GM18909 (cell line): Measurements from ENCODE around the gene IZUMO2.
"Not testable (repeated sequence)": the region's sequence is repeated elsewhere in the genome, so short reads cannot be mapped to it uniquely, and the experiment has no call there.

Experiments
- ATAC-seq: cut with Tn5 transposase; IDR thresholded peaks from one replicate; pipeline ENCODE4 v1.9.1; 2021; ENCODE audit warnings: mild to moderate bottlenecking; ENCODE audit not compliant: unreplicated experiment, poor library complexity

The IZUMO2 gene

DNA sequence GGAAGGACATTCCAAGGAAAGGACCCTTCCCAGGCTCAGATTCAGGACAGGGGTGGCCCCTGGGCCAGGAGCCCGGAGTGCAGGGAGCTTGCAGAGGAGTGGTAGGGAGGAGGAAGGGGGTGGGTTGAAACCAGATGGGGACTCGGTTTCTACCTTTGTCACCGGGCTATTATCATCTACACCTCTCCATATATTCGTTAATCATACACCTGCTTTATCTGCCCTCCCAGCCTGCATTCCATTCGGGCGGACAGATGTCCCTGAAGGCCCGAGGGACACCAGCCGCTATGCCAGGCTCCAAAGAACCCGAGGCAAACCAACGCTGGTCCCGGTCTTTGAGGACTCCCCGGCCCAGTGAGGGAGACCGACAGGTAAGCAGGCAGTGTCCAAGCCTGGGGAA, 24.9 kb upstream of the IZUMO2 start:
- no peak for ATAC-seq

DNA sequence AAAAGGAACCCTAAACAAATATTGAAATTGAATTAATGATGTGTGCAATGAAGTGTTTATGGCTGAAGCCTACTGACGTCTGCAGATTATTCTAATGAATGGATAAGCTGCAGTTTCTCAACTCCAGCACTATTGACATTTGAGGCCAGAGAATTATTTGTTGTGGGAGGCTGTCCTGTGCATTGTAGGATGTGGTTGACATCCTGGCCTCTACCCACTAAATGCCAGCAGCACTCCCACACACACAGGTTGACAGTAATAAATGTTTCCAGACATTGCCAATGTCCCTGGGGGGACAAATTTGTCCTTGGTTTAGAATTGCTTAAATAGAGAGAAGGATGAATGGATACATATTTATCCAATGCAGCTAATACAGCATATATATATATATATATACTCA, 21.1 kb upstream of the IZUMO2 start:
- no peak for ATAC-seq

DNA sequence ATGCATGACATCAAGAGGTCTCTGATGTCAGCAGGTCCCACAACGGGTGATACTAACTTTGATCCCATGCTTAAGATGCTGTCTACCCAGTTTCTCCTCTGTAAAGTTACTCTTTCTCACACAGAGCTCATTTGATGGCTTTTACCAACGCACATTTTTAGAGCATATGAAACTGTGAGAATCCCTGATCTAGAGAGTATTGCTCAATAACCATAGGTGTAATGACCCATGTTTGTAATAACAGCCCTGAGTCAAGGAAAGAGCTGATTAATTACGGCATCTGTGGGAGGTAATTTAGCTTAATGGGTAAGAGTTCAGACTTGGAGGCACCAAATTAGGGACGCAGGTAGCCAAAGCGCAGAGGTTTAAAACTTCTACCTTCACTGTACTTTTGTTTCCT, 18.0 kb upstream of the IZUMO2 start:
- no peak for ATAC-seq

DNA sequence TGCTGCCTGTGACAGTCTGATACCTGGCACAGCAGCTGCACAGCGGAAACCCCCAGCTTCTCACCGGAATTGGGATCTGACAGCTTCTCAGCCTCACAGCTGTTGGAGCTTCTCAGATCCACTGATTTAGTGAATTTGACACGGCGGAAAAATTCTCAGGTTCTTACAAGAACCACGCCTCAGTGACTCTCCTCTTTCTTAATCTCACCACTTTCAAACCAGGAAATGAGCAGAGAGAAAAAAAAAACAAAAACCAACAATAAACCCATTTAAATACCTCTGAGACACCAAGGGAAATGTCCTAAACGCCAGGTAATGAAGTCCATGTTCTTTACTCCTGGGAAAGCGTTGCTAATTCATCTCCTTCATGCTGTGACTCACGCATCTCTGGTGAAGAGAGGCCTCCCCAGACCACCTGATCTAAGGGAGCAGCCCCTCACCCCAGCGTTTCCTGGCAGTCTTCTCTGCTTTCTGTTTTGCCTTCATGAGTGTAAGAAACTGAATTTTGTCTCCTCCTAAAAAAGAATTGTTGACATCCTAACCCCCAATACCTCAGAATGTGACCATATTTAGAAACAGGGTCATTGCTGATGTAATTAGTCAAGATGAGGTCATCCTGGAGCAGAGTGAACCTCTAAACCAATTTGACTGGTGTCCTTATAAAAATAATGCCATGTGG, 15.9 kb upstream of the IZUMO2 start:
- ATAC-seq: no peak

DNA sequence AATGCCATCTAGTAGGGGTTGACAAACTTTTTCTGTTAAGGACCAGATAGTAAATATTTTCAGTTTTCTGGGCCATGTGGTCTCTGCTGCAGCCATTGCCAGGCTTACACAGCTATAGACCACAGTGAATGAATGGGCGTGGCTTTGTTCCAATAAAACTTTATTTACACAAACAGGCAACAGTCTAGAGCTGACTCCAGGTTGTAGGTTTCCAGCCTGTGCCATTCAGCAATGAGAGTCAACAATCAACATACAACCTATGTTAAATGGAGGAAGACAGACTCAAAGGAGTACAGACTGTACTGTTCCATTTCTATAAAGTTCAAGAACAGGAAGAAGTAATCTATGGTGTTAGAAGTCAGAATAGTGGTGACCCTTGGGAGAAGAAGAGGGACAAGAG, 15.2 kb upstream of the IZUMO2 start:
- ATAC-seq: no peak

DNA sequence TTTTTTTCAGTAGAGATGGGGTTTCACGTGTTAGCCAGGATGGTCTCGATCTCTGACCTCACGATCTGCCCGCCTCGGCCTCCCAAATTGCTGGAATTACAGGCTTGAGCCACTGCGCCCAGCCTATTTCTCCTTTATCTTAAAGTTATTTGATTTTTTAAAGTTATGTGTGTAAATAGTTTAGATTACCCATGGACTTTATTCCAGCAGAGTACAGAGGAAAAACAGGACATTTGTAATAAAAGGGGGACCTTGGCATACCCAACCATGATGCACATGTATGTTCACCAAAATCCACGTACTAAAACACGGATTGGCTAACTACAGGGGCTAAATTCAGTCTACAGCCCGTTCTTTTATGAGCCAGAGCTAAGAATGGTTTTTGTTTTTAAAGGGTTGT, 13.7 kb upstream of the IZUMO2 start:
- ATAC-seq: no peak

DNA sequence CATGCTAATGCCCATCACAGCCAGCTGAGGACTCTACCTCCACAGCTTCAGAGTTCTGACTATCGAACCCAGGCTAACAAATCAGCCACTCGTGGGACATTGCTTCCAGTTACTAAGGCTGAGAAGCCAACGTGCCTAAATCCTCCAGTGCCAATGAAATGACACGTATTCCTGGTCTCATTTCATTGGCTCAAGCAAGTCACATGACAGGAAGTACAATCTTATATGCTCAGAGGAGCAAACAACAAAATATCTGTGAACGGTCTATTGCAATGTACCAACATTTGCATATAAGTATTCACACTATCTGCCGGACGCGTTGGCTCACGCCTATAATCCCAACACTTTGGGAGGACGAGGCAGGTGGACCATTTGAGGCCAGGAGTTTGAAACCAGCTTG, 12.8 kb upstream of the IZUMO2 start:
- no peak for ATAC-seq

DNA sequence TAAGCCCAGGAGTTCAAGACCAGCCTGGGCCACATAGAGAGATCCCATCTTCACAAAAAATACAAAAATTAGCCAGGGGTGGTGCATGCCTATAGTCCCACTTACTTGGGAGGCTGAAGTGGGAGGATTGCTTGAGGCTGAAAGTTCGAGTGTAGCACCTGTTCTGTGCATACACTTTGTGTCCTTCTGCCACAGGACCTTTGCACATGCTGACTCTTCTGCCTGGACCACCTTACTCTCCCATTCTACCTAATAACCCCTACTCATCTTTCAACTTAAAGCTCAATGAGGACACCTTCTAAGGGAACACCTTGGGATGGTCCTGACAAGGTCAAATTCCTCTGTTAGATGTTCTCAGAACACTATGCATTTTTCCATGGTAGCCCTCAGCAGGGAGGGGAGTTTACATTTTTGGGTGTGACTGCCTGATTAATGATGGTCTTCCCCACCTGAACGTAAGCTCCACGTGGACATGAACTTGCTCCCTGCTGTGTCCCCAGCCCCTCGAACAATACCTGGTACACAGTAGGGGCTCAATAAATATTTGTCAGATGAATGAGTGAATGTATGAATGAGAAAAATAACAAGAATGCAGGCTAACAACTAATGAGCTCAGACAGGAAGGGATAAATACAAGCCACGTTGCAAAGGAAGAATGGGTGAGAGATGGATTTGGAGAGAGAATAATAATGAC, 11.2 kb upstream of the IZUMO2 start:
- ATAC-seq: no peak

DNA sequence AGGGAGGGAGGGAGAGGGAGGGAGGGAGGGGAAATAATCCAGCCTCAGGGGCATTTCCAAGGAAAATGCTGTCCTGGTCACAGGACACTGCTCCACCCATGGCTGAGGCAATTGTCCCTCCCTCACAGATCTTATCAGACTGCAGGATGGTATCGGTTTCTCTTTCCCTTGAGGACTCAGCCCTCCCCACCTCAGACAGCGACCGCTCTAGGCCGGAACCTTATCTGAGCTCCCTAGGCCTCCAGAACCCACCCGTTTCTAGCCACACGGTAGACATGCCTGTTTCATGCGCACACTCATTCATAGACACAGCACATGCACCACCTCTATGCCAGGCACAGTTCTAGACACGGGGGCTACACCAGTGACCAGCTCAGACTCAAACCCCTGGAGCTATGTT, 10.0 kb upstream of the IZUMO2 start:
- ATAC-seq: no peak

DNA sequence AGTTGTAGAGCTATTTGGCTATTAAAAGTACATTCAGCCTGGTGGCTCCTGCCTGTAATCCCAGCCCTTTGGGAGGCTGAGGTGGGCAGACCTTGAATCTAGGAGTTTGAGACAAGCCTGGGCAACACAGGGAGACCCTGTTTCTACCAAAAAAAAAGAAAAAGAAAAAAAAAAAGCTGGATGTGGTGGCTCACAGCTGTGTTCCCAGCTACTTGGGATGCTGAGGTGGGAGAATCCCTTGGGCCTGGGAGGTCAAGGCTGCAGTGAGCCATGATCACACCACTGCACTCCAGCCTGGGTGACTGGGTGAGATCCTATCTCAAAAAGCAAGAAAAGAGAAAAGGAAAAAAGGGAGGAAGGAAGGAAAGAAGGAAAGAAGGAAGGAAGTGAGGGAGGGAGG, 9.6 kb upstream of the IZUMO2 start:
- ATAC-seq: no peak

DNA sequence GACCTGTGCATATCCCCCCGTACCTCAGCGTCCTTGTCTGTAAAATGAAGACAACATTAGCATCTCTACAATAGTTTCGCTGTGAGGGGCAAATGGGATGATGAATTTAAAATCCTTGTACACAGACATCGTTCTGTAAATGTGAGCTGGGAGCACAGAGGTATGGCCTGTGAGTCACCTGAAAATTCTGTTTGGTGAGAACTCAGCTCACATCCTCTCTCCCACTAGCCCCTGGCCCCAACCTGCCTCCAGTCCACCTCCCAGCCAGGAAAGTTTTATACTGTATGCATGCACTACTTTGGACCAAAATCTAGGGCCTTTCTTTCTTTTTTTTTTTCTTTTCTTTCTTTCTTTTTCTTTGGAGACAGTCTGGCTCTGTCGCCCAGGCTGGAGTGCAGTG, 8.7 kb upstream of the IZUMO2 start:
- no peak for ATAC-seq

DNA sequence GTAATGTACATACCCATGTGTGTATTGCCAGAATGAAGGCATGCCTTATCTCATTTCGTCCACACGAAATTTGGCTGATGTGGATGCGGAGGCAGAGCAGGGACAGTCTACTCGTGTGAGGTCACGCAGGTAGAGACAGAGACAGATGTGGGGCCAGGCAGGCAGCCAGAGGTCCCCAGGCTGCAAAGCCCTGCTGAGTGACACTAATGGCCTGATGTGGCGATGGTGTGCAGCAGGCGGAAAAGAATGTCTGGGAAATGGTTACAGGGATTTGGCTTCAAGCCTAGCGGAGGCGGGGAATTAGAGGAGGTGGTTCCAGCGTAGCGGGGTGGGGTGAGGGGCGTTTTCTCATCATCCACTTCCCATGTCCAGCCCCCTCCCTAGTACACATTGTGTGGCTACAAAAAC, 4.2 kb upstream of the IZUMO2 start:
- no peak for ATAC-seq

DNA sequence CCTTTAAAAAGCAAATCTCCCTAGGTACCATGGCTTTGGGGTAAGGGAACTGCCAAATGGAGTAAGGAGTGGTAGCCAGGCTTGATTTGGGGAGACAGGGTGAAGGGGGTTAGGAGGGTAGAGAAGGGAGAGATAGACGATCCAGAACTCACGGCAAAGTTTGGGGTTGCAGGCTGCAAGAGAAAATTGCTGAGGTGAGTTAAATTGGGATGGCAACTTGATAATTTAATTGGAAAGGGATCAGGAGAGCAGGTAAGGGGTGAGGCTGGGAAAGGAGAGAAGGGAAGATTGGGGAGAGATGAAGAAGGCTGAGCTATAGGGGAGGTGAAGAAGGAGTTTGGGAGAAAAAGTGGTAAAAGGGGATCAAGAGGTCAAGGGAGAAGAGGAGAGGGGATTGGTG, 4.0 kb downstream of the IZUMO2 start:
- no peak for ATAC-seq

DNA sequence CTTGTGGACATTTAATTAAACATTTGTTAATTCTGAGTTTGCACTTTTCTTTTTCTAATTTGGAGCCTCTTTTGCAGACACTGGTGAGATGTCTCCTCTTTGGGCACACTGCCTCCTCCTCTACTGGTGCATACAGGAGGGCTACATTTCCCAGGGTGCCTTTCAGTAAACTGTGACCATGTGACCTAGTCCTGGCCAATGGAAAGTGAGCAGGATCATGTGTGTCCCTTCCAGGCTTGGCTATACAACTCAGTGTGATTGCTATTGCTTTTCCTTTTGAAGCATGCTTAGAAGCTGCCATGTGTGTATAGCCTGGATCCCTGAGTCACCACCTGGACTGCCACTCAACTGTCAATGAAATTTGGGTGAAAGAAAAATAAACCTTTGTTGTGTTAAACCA, 4.5 kb downstream of the IZUMO2 start:
- ATAC-seq: no peak

DNA sequence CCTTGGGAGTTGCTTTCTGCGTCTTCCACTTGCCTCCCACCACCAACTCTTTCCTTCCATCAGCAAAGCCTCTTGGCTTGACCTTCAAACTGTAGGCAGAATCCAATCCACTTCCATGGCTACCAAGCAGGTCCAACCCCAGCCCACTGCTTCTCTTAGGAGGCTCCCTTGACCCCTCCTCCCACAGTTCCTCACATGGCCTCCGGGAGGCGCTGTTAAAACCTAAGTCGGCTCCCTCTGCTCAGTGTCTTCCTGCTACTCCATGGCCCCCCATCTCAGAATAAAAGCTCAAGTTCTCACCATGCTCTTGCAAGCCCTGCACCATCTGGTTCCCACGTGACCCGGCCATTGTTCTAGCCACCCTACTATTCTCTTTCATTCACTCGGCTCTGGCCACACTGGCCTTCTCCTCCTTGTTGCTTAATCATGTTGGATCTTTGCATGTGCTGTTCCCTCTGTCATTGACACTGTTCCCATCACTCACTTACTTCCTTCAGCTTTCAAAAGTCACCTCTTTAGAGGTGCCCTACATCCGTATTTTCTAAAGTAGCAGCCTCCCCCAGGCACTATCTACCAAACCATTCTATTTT, 7.5 kb downstream of the IZUMO2 start:
- no peak for ATAC-seq

DNA sequence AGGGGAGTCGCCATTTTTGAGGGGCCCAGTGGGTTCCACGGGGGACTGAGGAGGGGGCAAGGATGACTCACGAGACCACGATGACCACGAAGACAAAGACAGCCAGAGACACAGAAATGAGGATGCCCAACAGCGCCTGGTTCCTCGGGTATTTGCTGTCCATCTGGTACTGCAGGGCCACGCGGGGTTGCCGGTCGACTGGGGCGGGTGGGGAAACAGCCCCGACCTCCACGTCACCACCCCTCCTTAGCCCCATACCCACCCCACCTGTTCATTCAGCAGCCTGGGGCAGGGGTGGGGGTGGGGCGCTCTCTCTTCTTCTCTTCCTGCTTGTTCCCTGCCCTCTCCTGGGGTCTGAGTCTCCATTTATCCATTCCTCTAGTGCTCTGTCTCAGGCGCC, 8.6 kb downstream of the IZUMO2 start:
- ATAC-seq: no peak

DNA sequence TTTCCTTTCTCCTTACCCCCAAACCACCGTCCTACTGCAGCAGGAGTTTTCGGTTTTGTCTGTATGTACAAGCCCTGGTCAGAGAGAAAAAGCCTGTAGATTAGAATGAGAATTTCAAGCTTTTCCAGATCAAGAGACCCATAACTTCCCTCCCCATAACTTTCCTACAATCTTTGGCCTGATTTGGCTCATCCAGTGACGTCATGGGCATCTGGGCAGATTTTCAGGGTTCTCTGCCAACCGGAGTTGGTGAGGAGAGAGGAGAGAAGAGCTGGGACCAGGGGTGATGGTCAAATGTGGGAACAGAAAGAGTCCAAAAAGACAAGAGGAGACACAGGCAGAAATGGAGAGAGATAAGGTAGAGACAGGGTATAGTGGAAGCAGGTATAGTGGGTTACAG, 10.5 kb downstream of the IZUMO2 start:
- no peak for ATAC-seq

DNA sequence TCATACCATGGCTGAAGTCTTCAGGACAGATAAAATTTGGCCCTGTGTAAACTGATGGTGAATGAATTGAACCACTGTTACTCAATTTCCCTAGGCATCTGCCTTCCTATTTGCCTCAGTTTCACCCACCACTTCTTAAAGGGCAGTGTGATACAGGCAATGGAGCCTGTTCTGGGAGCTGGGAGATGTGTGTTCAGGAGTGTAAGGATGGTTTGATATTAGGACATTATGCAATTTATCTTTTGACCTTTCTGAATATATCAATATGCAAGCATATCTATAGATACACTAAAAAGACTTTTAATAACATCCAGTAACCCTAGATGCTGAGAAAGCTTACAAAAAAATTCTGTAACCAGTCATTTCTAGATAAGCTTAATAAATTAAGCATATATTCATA, 14.6 kb downstream of the IZUMO2 start:
- no peak for ATAC-seq

DNA sequence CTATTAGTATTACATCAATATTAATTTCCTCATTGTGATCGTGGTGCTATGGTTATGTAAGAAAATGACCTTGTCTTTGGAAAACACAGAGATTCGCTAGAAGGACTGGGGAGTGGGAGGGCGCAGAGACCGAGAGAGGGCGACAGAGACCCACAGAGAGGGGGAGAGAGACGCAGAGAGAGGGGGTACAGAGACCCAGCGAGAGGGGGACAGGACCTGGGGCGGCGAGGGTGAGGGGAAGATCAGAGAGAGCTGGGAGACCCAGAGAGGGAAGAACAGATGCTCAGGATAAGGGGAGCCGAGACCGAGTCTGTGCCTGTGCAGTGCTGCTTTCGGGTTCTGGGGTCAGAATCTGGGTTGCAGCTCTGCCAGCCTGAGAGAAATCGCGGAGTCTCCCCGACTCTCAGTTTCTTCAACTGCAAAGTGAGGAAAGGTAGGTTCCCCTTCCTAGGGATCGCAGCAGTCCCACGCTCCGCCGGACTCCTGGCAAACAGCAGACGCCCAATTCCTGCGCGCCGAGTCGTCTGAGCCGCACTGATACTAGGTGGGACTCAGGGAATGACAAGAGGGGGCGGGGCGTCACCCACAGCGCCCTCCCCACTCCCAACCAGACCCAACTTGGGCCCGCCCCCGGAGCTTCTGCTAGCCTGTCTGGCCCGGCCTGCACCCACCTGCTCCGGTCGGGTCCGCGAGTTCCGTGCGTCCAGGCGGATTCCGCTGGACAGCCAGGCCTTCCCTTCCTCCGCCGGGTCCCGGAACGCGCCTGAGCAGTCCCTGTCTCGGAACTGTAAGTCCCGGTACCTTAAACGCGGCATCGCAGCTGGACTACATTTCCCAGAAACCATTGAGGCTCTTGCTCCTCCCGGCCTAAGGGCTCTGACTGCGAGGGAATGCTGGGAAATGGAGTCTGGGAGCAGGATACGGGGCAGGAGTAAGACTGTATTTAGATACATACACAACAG, 15.3 kb downstream of the IZUMO2 start:
- ATAC-seq: no peak

DNA sequence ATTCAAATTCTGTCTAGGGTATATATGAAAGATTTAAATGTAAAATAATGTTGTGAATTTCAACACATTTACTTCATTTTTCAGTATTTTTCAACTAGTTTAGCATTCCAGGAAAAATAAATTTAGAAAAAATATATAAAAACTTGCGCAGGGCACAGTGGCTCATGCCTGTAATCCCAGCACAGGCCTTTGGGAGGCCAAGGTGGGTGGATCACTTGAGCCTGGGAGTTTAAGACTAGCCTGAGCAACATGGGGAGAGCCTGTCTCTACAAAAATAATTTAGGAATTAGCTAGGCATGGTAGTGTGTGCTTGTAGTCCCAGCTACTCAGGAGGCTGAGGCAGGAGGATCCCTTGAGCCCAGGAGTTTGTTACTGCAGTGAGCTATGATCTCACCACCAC, 21.2 kb downstream of the IZUMO2 start:
- ATAC-seq: not testable (repeated sequence)
